D721Med (cell line): Measurements from ENCODE around the gene SLC16A12.
A peak's percentile ranks its signal among the peaks of the same experiment; 100 is the strongest.

Experiments
- DNase-seq: peaks from one replicate; pipeline ENCODE4 v3.0.0; 2011; ENCODE audit warnings: low spot score; ENCODE audit not compliant: insufficient read length
- FAIRE-seq: peaks from 2 replicates; lab custom pipeline; 2011; peaks lifted over from hg19 to GRCh38; lab: Jason Lieb, UNC
- CTCF ChIP-seq: IDR thresholded peaks from 2 replicates; pipeline ENCODE4 v1.5.1; 2012; ENCODE audit warnings: mild to moderate bottlenecking, control low read depth; ENCODE audit not compliant: insufficient read depth; ENCODE audit errors: missing control alignments

Gene SLC16A12

GRCh38 chr10:89574368-89574767 is 39.0 kb upstream of the SLC16A12 start:
- no peak for TF ChIP-seq CTCF
- no peak for FAIRE-seq

DNA sequence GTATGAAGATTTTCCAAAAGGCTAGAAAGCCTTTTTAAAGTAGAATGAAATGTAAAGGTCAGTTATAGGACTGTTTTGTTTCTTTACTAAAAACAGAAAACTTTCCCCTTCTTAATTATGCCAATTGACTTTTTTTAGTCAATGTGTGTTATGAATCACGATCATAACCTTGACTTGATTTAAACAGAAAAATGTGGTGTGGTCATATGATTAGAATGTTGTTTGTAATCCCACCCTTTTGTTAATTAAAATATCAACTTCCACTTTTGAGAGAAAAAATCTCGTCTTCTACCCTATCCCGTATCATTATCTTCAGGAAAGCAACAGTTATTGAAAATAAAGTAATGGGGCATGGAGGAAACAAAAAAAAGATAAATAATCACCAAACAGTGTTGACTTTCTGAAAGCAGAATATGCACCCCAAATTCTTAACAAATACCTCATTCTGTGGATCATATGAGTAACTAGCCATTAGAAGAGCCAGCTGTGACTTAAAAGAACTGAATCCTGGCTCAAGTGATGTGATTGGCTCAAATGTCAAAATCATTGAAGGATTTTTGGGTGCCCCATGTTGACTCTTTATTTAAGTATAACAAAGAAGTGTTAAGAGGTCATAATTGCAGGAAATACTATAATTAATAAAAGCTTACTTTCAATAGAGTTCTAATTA is 32.3 kb upstream of the SLC16A12 start:
- peak; percentile 60 for FAIRE-seq
- no peak for TF ChIP-seq CTCF
- DNase-seq: no peak

More at GRCh38 chr10:89574368-89574767, 39.0 kb upstream of the SLC16A12 start:
- no peak for DNase-seq

GRCh38 chr10:89566992-89567391 is 31.6 kb upstream of the SLC16A12 start:
- DNase-seq (no peak), FAIRE-seq (no peak)
- no peak for TF ChIP-seq CTCF

DNA sequence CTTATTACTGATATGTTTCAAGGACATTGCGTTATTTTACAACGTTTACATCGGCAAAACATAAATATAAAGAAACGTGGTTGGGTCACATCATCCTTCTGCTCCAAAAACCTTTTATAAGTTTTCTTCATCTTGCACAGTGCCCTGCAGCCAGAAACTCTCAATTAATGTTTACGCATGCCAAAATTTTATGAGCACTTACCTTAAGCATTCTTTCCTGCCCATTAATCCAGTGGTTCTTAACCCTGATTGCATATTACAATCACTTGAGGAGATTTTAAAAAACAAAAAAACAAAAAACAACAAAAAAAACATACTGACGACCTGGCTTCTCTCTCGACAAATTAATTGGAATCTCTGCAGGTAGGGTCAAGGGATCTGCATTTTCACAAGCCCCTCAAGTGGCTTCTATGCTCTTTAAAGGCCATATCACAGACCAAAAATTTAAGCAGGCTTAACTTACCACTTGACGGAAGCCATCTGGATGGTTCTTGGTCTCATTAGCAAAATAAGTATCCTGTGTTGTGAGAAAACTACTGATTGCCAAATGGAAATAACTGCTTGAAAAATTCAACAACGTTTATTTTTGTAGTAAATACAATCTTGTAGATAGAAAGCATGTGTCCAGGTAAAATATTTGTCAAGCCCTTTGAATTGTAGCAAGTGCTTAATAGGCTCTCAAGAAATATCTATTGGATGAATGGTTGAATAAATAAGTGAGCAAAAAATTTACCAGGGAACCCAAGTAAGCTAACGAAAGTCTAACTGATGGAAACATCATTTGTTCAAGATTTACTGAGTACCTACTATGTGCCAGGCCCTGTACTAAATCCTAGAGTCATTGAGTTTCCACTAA is 30.9 kb upstream of the SLC16A12 start:
- TF ChIP-seq CTCF: no peak
- FAIRE-seq (peak; percentile 88), DNase-seq (no peak)

DNA sequence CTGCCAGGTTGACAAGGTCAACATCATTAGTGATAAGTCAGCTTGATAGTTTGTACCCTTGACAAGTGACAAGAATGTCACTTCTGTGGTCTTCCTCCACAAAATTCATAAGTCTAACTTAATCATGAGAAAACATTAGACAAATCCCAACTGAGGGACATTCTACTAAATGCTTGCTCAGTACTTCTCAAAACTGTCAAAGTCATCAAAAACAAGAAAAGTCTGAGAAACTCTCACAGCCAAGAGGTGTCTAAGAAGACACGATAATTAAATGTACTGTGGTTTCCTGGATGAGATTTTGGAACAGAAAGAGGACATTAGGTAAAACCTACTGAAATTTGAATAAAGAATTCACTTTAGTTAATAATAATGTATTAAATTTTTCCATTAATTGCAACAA is 29.8 kb upstream of the SLC16A12 start:
- no peak for TF ChIP-seq CTCF
- FAIRE-seq: no peak
- no peak for DNase-seq

GRCh38 chr10:89563861-89564478 is 28.6 kb upstream of the SLC16A12 start:
- FAIRE-seq (no peak), DNase-seq (no peak)
- peak; percentile 82 for TF ChIP-seq CTCF
